ENCODE data around the gene ABHD18. TPM values are rescaled to one million over a fixed set of nuclear protein-coding genes. Genes with fewer than 3 reads are reported as not detected.
"Not testable (repeated sequence)": the region's sequence is repeated elsewhere in the genome, so short reads cannot be mapped to it uniquely, and the experiment has no call there.

The ABHD18 gene
- total and polyA plus RNA-seq, 2 experiments from 2014 or later = 8.6 to 14.4 TPM

GRCh38 chr4:127936974-127937373 is 28.2 kb upstream of the ABHD18 start:
- TF ChIP-seq EZH2 (IDR thresholded peaks at IDR 0.05; ENCODE audit: borderline replicate concordance) = no peak
- TF ChIP-seq EZH2phosphoT487 (IDR thresholded peaks at IDR 0.05; ENCODE audit: low read depth, severe bottlenecking, unreplicated experiment) = no peak
- TF ChIP-seq, protein P1, sequence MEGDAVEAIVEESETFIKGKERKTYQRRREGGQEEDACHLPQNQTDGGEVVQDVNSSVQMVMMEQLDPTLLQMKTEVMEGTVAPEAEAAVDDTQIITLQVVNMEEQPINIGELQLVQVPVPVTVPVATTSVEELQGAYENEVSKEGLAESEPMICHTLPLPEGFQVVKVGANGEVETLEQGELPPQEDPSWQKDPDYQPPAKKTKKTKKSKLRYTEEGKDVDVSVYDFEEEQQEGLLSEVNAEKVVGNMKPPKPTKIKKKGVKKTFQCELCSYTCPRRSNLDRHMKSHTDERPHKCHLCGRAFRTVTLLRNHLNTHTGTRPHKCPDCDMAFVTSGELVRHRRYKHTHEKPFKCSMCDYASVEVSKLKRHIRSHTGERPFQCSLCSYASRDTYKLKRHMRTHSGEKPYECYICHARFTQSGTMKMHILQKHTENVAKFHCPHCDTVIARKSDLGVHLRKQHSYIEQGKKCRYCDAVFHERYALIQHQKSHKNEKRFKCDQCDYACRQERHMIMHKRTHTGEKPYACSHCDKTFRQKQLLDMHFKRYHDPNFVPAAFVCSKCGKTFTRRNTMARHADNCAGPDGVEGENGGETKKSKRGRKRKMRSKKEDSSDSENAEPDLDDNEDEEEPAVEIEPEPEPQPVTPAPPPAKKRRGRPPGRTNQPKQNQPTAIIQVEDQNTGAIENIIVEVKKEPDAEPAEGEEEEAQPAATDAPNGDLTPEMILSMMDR (IDR thresholded peaks at IDR 0.05; ENCODE audit: poor library complexity) = no peak
- Histone ChIP-seq H3K4me3 (no peak overlapping the region), H3K79me2 (no peaks in the 10 kb centered on the region), H3K9me2 (replicated peaks; ENCODE audit: insufficient read depth) (no peaks in the 10 kb centered on the region), H3K36me3 (replicated peaks; ENCODE audit: insufficient read depth, low read depth) (no peaks in the 10 kb centered on the region), H3K4me1 (ENCODE audit: insufficient read depth) (no peaks in the 10 kb centered on the region), H3K4me2 (no peak overlapping the region), H4K20me1 (ENCODE audit: insufficient read depth, poor library complexity, severe bottlenecking) (no peaks in the 10 kb centered on the region), H3K27ac (no peak overlapping the region), H2AFZ (no peak overlapping the region), H3K27me3 (no peaks in the 10 kb centered on the region), H3K9me3 (ENCODE audit: low read depth) (no peaks in the 10 kb centered on the region)
- no peak for DNase-seq (ENCODE audit: low spot score)
- WGBS (ENCODE audit: low lambda C conversion rate, missing lambda C conversion rate) = 100% methylated on average over 1 of the region's 1 CpG

- Histone ChIP-seq H3K27ac (no peak overlapping the region), H3K36me3 (replicated peaks; ENCODE audit: insufficient read depth, low read depth) (no peaks in the 10 kb centered on the region), H3K79me2 (peaks cover 37% of the 10 kb centered on the region), H3K9me3 (ENCODE audit: low read depth) (no peaks in the 10 kb centered on the region), H3K4me3 (no peak overlapping the region), H3K27me3 (no peaks in the 10 kb centered on the region), H4K20me1 (ENCODE audit: insufficient read depth, poor library complexity, severe bottlenecking) (no peaks in the 10 kb centered on the region), H3K4me1 (ENCODE audit: insufficient read depth) (no peaks in the 10 kb centered on the region), H3K4me2 (no peak overlapping the region), H2AFZ (no peak overlapping the region), H3K9me2 (replicated peaks; ENCODE audit: insufficient read depth) (no peaks in the 10 kb centered on the region)
- TF ChIP-seq EZH2phosphoT487 (IDR thresholded peaks at IDR 0.05; ENCODE audit: low read depth, severe bottlenecking, unreplicated experiment) = no peak
- TF ChIP-seq, protein P1 (IDR thresholded peaks at IDR 0.05; ENCODE audit: poor library complexity) = no peak
- no peak for TF ChIP-seq EZH2 (IDR thresholded peaks at IDR 0.05; ENCODE audit: borderline replicate concordance)
- WGBS (ENCODE audit: low lambda C conversion rate, missing lambda C conversion rate) = 95% methylated on average over 2 of the region's 2 CpGs
- no peak for DNase-seq (ENCODE audit: low spot score)
Measured at GRCh38 chr4:127957105-127957504, 8.1 kb upstream of the ABHD18 start.

DNA sequence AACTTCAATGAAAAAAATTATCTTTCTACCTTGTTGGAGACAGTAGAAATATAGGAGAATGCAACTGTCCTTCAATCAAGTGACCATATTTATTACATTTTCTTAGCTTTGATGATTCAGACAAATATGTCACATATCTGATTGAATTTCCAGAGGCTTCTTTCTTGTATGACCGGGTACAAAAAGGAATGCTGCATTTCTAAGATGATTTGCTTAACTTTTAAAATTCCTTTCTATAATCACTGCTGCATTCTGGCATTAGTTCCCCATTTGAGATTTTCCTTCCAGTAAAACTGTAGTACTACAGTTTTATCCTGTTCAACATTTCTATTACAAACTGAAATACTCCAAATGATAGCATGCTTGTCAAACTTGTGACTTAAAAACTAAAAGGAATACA is 5.4 kb upstream of the ABHD18 start:
- Histone ChIP-seq H3K79me2 (peaks cover 50% of the 10 kb centered on the region), H3K27me3 (no peaks in the 10 kb centered on the region), H3K36me3 (replicated peaks; ENCODE audit: insufficient read depth, low read depth) (no peaks in the 10 kb centered on the region), H3K9me2 (replicated peaks; ENCODE audit: insufficient read depth) (no peaks in the 10 kb centered on the region), H3K4me3 (no peak overlapping the region), H2AFZ (no peak overlapping the region), H4K20me1 (ENCODE audit: insufficient read depth, poor library complexity, severe bottlenecking) (no peaks in the 10 kb centered on the region), H3K4me2 (no peak overlapping the region), H3K4me1 (ENCODE audit: insufficient read depth) (no peaks in the 10 kb centered on the region), H3K9me3 (ENCODE audit: low read depth) (no peaks in the 10 kb centered on the region), H3K27ac (no peak overlapping the region)
- DNase-seq (ENCODE audit: low spot score) = no peak
- TF ChIP-seq, protein P1 (IDR thresholded peaks at IDR 0.05; ENCODE audit: poor library complexity) = no peak
- TF ChIP-seq EZH2phosphoT487 (IDR thresholded peaks at IDR 0.05; ENCODE audit: low read depth, severe bottlenecking, unreplicated experiment) (no peak), EZH2 (IDR thresholded peaks at IDR 0.05; ENCODE audit: borderline replicate concordance) (no peak)
- 78% methylated on average over 1 of the region's 1 CpG for WGBS (ENCODE audit: low lambda C conversion rate, missing lambda C conversion rate)

GRCh38 chr4:127963633-127964398 is 1.4 kb upstream of the ABHD18 start:
- Histone ChIP-seq H3K27ac (peak overlapping the region; percentile 94), H2AFZ (peak overlapping the region; percentile 76), H3K4me3 (peak overlapping the region; percentile 68), H3K4me2 (peak overlapping the region; percentile 83), H3K79me2 (peaks cover 71% of the 10 kb centered on the region)
- not testable (repeated sequence) for H3K9me3 ChIP-seq (ENCODE audit: low read depth); DNase-seq (ENCODE audit: low spot score); H3K36me3 ChIP-seq (replicated peaks; ENCODE audit: insufficient read depth, low read depth); H4K20me1 ChIP-seq (ENCODE audit: insufficient read depth, poor library complexity, severe bottlenecking); H3K9me2 ChIP-seq (replicated peaks; ENCODE audit: insufficient read depth); H3K4me1 ChIP-seq (ENCODE audit: insufficient read depth); H3K27me3 ChIP-seq
- 43% methylated on average over 35 of the region's 35 CpGs for WGBS (ENCODE audit: low lambda C conversion rate, missing lambda C conversion rate)

- Histone ChIP-seq H2AFZ (peak overlapping the region; percentile 76), H3K27ac (peak overlapping the region; percentile 94), H3K79me2 (peaks cover 71% of the 10 kb centered on the region), H3K4me3 (peak overlapping the region; percentile 68), H3K4me2 (peak overlapping the region; percentile 83)
- 5% methylated on average over 40 of the region's 41 CpGs for WGBS (ENCODE audit: low lambda C conversion rate, missing lambda C conversion rate)
- H3K36me3 ChIP-seq (replicated peaks; ENCODE audit: insufficient read depth, low read depth); H4K20me1 ChIP-seq (ENCODE audit: insufficient read depth, poor library complexity, severe bottlenecking); H3K9me3 ChIP-seq (ENCODE audit: low read depth); H3K27me3 ChIP-seq; H3K4me1 ChIP-seq (ENCODE audit: insufficient read depth); H3K9me2 ChIP-seq (replicated peaks; ENCODE audit: insufficient read depth); DNase-seq (ENCODE audit: low spot score): not testable (repeated sequence)
Measured at GRCh38 chr4:127964426-127965061, 662 bp upstream of the ABHD18 start.
